Endothelial cell of umbilical vein (primary cell): ENCODE measurements around the gene MRTFA. TPM values are rescaled to one million over a fixed set of nuclear protein-coding genes. Genes with fewer than 3 reads are reported as not detected.

ENCODE experiments used
- BruUV-seq: library from RNA; stranded (reverse); fragments of 400-500 nt; replicated peaks from 2 replicates; lab custom pipeline; 2021; lab: Mats Ljungman, UMichigan
- CTCF ChIA-PET: fragments of 300-600, 350-600 bp; sonication (Branson Sonifier 250); formaldehyde crosslinking; loops from one replicate; lab custom pipeline; 2021; ENCODE audit warnings: antibody characterized with exemption, inconsistent platforms; lab: Charles Lee
- POLR2A ChIA-PET: fragments of 300-600, 350-600 bp; sonication (Branson Sonifier 250); formaldehyde crosslinking; loops from one replicate; lab custom pipeline; 2021; ENCODE audit warnings: antibody characterized with exemption, inconsistent platforms; lab: Charles Lee
- DNase-seq: peaks from one replicate; pipeline ENCODE4 v3.0.0-alpha.2; 2011; ENCODE audit warnings: low read depth, low spot score
- FAIRE-seq: peaks from 2 replicates; lab custom pipeline; 2011; peaks lifted over from hg19 to GRCh38; lab: Jason Lieb, UNC
- H2AFZ ChIP-seq: 2 replicates; pipeline ENCODE4 v1.6.0; 2012; ENCODE audit warnings: low read depth, low read length, control low read depth, inconsistent platforms
- H3K27ac ChIP-seq: 2 replicates; pipeline ENCODE4 v1.5.1; 2011; ENCODE audit warnings: low read depth, mild to moderate bottlenecking, control low read depth, low read length, moderate library complexity; ENCODE audit not compliant: insufficient read depth
- H3K27me3 ChIP-seq, 2 experiments: 2 replicates each; pipeline versions ENCODE4 v1.6.0 to v1.6.1; 2011; ENCODE audit warnings: low read length in 2 of 2, mixed read lengths in 1 of 2; ENCODE audit not compliant: control insufficient read depth in 2 of 2, insufficient read depth in 2 of 2
- H3K36me3 ChIP-seq, 2 experiments: 2 replicates in 1 of 2; 3 replicates in 1 of 2; pipeline ENCODE4 v1.5.1; 2011; ENCODE audit warnings: low read length in 2 of 2, mild to moderate bottlenecking in 1 of 2, moderate library complexity in 1 of 2; ENCODE audit not compliant: control insufficient read depth in 2 of 2, insufficient read depth in 2 of 2; ENCODE audit errors: extremely low read depth in 1 of 2
- H3K4me1 ChIP-seq: 3 replicates; pipeline ENCODE4 v1.5.1; 2011; ENCODE audit warnings: mild to moderate bottlenecking, low read length; ENCODE audit not compliant: control insufficient read depth, insufficient read depth; ENCODE audit errors: extremely low read depth
- H3K4me2 ChIP-seq: 2 replicates; pipeline ENCODE4 v1.6.1; 2011; ENCODE audit warnings: low read length, control low read depth, mixed read lengths; ENCODE audit not compliant: insufficient read depth
- H3K4me3 ChIP-seq, 3 experiments: fragments of 200-600 bp in 1 of 3; sonication (generic), shearing (Covaris generic) in 1 of 3; replicated peaks in 1 of 3; 2 replicates each; pipeline ENCODE4 v1.5.1; 2011 to 2016; ENCODE audit warnings: control low read depth in 3 of 3, low read length in 3 of 3, mild to moderate bottlenecking in 2 of 3, inconsistent platforms in 1 of 3, low read depth in 1 of 3, moderate library complexity in 1 of 3; ENCODE audit not compliant: insufficient read depth in 1 of 3
- H3K79me2 ChIP-seq: 2 replicates; pipeline ENCODE4 v1.6.0; 2012; ENCODE audit warnings: low read length, inconsistent platforms; ENCODE audit not compliant: control insufficient read depth, insufficient read depth
- H3K9ac ChIP-seq: replicated peaks from 2 replicates; pipeline ENCODE3; 2011; ENCODE audit warnings: low read length, control low read depth; ENCODE audit not compliant: insufficient read depth; ENCODE audit errors: extremely low read depth
- H3K9me1 ChIP-seq: replicated peaks from 3 replicates; pipeline ENCODE4 v1.6.0; 2011; ENCODE audit warnings: mild to moderate bottlenecking, low read length; ENCODE audit not compliant: control insufficient read depth, insufficient read depth; ENCODE audit errors: extremely low read depth
- H3K9me3 ChIP-seq: replicated peaks from 2 replicates; pipeline ENCODE4 v1.5.1; 2012; ENCODE audit warnings: low read length, inconsistent platforms; ENCODE audit not compliant: control insufficient read depth, insufficient read depth
- H4K20me1 ChIP-seq: replicated peaks from 2 replicates; pipeline ENCODE3; 2011; ENCODE audit warnings: mild to moderate bottlenecking, low read length; ENCODE audit not compliant: control insufficient read depth, insufficient read depth; ENCODE audit errors: extremely low read depth
- CTCF ChIP-seq, 2 donors: IDR thresholded peaks; 1 replicate in 1 of 2; 2 replicates in 1 of 2; pipeline ENCODE4 v1.5.1; 2011; ENCODE audit warnings: low read length in 2 of 2, mild to moderate bottlenecking in 2 of 2, moderate library complexity in 2 of 2, control low read depth in 1 of 2, inconsistent platforms in 1 of 2, low read depth in 1 of 2; ENCODE audit not compliant: insufficient read depth in 1 of 2; ENCODE audit errors: extremely low read depth in 1 of 2
- EZH2 ChIP-seq: IDR thresholded peaks from 2 replicates; pipeline ENCODE4 v1.6.1; 2012; ENCODE audit warnings: borderline replicate concordance, low read depth, mild to moderate bottlenecking, moderate library complexity, low read length, inconsistent platforms; ENCODE audit not compliant: severe bottlenecking
- FOS ChIP-seq: IDR thresholded peaks from 2 replicates; pipeline ENCODE4 v1.6.1; 2011; ENCODE audit warnings: mild to moderate bottlenecking, low read length, moderate library complexity, borderline replicate concordance; ENCODE audit not compliant: insufficient read depth
- GATA2 ChIP-seq: IDR thresholded peaks from 2 replicates; pipeline ENCODE4 v1.7.0; 2011; ENCODE audit warnings: low read depth, mild to moderate bottlenecking, moderate library complexity, mixed read lengths, low read length; ENCODE audit not compliant: insufficient read length, insufficient read depth
- JUN ChIP-seq: IDR thresholded peaks from 2 replicates; pipeline ENCODE4 v1.6.1; 2011; ENCODE audit warnings: borderline replicate concordance, low read depth; ENCODE audit not compliant: insufficient read length, insufficient read depth
- MAX ChIP-seq: IDR thresholded peaks from 2 replicates; pipeline ENCODE4 v1.6.1; 2011; ENCODE audit not compliant: insufficient read depth, insufficient read length
- MYC ChIP-seq: IDR thresholded peaks from one replicate; pipeline ENCODE4 v1.6.1; 2011; ENCODE audit warnings: mild to moderate bottlenecking, low read depth, low read length
- POLR2A ChIP-seq: IDR thresholded peaks from 2 replicates; pipeline ENCODE4 v1.6.1; 2012; ENCODE audit warnings: low read depth, mild to moderate bottlenecking, control low read depth, low read length
- POLR2AphosphoS5 ChIP-seq: IDR thresholded peaks from 2 replicates; pipeline ENCODE4 v1.6.1; 2012; ENCODE audit warnings: low read depth, mild to moderate bottlenecking, control low read depth, low read length, moderate library complexity; ENCODE audit not compliant: insufficient read depth
- dilution Hi-C: fragments of 300-500 bp; cut with MboI; formaldehyde crosslinking; loops from one replicate; pipeline ENCODE4 v1.15.0; 2019; ENCODE audit warnings: low sequenced_read_pairs; ENCODE audit not compliant: extremely low pct_ligation_motif_present
- intact Hi-C: fragments of 100-400 bp; cut with micrococcal nuclease; formaldehyde crosslinking; loops from one replicate; pipeline ENCODE4 v1.10.0; 2022
- polyA plus RNA-seq, 4 experiments: library from polyadenylated mRNA; depleted of rRNA in 3 of 4; stranded (reverse) in 3 of 4; unstranded in 1 of 4; fragments of >200 nt; gene quantifications; 2 replicates each; pipeline versions ENCODE4 v1.2.1 to v1.2.3, GENCODE V29; 2011 to 2012; ENCODE audit warnings: missing spikeins in 1 of 4
- total RNA-seq: library from RNA; stranded (reverse); gene quantifications from 2 replicates; pipeline ENCODE4 v1.2.3, GENCODE V29; 2021

The MRTFA gene
- total and polyA plus RNA-seq, 2 donors (not counting 3 experiments of a cell fraction or from before 2014, with no cell fraction given) = 13.6 to 44.1 TPM

GRCh38 chr22:40679964-40680818 lies 43.7 kb upstream of the MRTFA start:
- H3K9me1 ChIP-seq = no peaks in the 10 kb centered on the region
- dilution Hi-C loops (no loop called here), intact Hi-C loops (no loop called here)
- no peaks in the 10 kb centered on the region for H3K36me3 ChIP-seq
- CTCF ChIA-PET = interaction anchor here (0.5 to 1.2 kb wide), 7 partner anchors 27 to 243 kb away, joined by 3 to 12 read pairs (median 4); no protein-coding TSS in a partner anchor
- no peak overlapping the region for H2AFZ ChIP-seq
- POLR2A ChIA-PET = no interaction called here
- H3K27me3 ChIP-seq = peaks cover 19 to 20% of the 10 kb centered on the region in 2 experiments
- peaks cover 7% of the 10 kb centered on the region for H3K4me1 ChIP-seq
- H3K9me3 ChIP-seq = no peaks in the 10 kb centered on the region
- FAIRE-seq (peak; percentile 67), DNase-seq (peak; percentile 38)
- H3K4me3 ChIP-seq = no peak overlapping the region
- no peaks in the 10 kb centered on the region for H4K20me1 ChIP-seq
- no TSS peak for BruUV-seq
- H3K9ac ChIP-seq = no peak overlapping the region
- no peaks in the 10 kb centered on the region for H3K79me2 ChIP-seq
- no peak for TF ChIP-seq POLR2A
- TF ChIP-seq CTCF (IDR thresholded peaks at IDR 0.05; ENCODE audit: extremely low read depth in 1 of 2, insufficient read depth in 1 of 2, low read depth in 1 of 2, low read length in 2 of 2) = peak in 1 of 2 donors; percentile 7
- no peak overlapping the region for H3K27ac ChIP-seq
- no peak overlapping the region for H3K4me2 ChIP-seq

GRCh38 chr22:40679249-40679963 lies 42.9 kb upstream of the MRTFA start, which contains the start of gene MCHR1:
Gene MCHR1 (plus strand): TSS chr22:40679484. CDS start chr22:40679653, 169 bp downstream.
- H2AFZ ChIP-seq = no peak within 1 kb of the TSS
- ChIA-PET CTCF (interaction anchor here (0.9 to 1.2 kb wide), 7 partner anchors 26 to 242 kb away, joined by 3 to 12 read pairs (median 3); no protein-coding TSS in a partner anchor), POLR2A (no interaction called here)
- BruUV-seq = no TSS peak
- H3K4me3 ChIP-seq = no peak within 1 kb of the TSS
- peaks cover 15 to 20% of the 10 kb centered on the region in 2 experiments for H3K27me3 ChIP-seq
- no peaks in the 10 kb centered on the region for H4K20me1 ChIP-seq
- H3K79me2 ChIP-seq = no peaks in the 10 kb centered on the region
- TF ChIP-seq GATA2 (no peak), POLR2A (no peak), POLR2AphosphoS5 (no peak), MYC (no peak), EZH2 (peak; percentile 7), MAX (no peak), JUN (no peak), FOS (no peak)
- intact Hi-C loops (no loop called here), dilution Hi-C loops (no loop called here)
- no peak within 1 kb of the TSS for H3K9ac ChIP-seq
- FAIRE-seq (no peak), DNase-seq (no peak)
- H3K27ac ChIP-seq = no peak within 1 kb of the TSS
- no peak within 1 kb of the TSS for H3K4me2 ChIP-seq
- no peaks in the 10 kb centered on the region for H3K9me3 ChIP-seq
- peaks cover 7% of the 10 kb centered on the region for H3K4me1 ChIP-seq
- H3K9me1 ChIP-seq = no peaks in the 10 kb centered on the region
- no peaks in the 10 kb centered on the region for H3K36me3 ChIP-seq
